Retinal pigment epithelial cell (primary cell): ENCODE data around the gene KIF14.

Experiments used
- DNase-seq: peaks from one replicate; pipeline ENCODE4 v3.0.0-alpha.2; 2010; ENCODE audit warnings: low read depth
- H3K4me3 ChIP-seq: 2 replicates; pipeline ENCODE4 v1.5.1; 2011; ENCODE audit warnings: mild to moderate bottlenecking, low read length, control low read depth, moderate library complexity
- CTCF ChIP-seq: conservative IDR thresholded peaks from 2 replicates; pipeline ENCODE4 v1.5.1; 2011; ENCODE audit warnings: low read depth, low read length, control low read depth, inconsistent platforms

Gene KIF14

DNA sequence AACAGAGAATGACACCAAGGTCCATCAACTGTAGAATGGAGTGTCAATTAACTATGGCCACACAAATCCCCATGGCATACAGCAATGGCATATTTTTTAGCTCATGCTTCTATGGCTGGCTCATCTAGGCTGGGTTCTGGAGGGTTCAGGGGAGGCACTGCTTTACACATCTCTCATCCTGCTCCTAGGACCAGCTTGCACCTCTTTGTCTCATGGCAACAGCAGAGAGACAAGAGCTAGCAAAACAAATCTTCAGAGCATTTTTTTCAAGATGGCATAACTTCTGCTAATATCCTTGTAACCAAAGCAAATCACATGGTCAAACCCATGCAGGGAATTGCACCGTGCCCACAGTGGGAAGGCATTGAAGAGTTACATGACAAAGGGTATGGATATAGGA lies 82.4 kb downstream of the KIF14 start:
- no peak for DNase-seq
- no peak overlapping the region for H3K4me3 ChIP-seq
- TF ChIP-seq CTCF, result no peak

GRCh38 chr1:200535605-200536004 lies 84.9 kb downstream of the KIF14 start:
- no peak overlapping the region for H3K4me3 ChIP-seq
- peak; percentile 29 for DNase-seq
- peak; percentile 29 for TF ChIP-seq CTCF

DNA sequence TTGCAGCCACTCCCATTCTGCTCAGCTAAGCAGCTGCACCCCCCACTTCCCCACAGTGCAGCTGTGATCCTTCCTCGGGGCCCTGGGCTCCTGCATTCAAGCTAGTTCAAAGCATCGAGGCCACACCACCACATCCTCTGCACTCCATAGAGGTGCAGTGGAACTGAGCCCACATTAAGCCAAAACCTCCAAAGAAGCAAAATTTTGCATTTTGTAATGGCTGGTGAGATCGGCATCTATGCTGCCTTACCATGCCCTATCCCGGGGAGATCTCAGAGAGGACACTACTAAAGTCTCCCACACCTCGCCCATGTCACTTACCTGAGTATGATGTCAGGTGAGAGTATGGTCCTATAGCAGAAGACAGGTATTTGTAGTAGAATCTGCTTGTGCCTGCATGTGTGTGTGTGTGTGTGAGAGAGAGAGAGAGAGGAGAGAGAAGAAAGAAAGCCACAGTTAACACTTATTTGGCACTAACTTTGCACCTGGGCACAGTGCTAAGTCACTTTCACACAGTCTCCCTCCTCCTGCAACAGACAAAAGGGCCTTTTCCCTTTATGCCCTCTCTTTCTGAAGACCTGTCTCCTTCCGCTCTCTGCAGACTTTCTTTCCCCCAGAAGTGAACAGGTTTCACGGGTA lies 89.8 kb downstream of the KIF14 start:
- DNase-seq, result no peak
- no peak for TF ChIP-seq CTCF
- no peak overlapping the region for H3K4me3 ChIP-seq

DNA sequence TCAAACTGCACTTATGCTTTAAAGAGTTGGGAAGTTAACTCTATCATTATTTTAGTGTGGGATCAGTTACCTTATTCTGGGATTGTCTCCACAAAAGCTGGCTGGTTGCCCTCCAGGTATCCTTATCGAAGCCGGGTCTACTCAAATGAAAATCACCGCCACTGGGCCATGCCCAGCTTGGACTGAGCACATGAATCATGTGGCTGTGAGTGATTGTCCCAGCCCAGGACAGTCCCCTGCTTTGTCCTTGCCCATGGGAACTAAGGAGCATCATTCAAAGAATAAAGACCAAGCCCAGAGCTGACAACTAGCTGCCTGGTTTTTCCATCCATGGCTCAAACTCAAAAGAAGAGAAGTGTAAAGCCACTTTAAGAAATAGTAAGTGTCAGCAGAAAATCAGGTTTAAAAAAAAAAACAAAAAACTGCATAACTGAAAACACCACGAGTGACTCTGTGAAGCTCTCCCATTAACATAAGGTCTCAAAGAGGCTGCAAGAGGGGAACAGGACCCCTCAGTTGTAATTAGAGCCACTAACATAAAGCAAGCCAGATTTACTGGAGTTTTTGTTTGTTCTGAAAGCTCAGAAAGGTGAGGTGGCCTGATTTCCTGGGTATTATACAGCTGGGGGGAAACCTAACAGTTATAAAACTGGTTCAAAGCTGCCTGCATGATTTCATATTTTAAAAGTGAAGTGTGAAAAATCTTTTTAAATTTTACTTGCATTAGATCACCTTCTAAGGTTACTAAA lies 91.5 kb downstream of the KIF14 start:
- H3K4me3 ChIP-seq, result no peak overlapping the region

GRCh38 chr1:200527670-200528069 lies 92.9 kb downstream of the KIF14 start:
- TF ChIP-seq CTCF, result no peak
- H3K4me3 ChIP-seq, result no peak overlapping the region
- DNase-seq, result no peak

More for the DNA sequence above, 91.5 kb downstream of the KIF14 start:
- no peak for TF ChIP-seq CTCF
- no peak for DNase-seq

DNA sequence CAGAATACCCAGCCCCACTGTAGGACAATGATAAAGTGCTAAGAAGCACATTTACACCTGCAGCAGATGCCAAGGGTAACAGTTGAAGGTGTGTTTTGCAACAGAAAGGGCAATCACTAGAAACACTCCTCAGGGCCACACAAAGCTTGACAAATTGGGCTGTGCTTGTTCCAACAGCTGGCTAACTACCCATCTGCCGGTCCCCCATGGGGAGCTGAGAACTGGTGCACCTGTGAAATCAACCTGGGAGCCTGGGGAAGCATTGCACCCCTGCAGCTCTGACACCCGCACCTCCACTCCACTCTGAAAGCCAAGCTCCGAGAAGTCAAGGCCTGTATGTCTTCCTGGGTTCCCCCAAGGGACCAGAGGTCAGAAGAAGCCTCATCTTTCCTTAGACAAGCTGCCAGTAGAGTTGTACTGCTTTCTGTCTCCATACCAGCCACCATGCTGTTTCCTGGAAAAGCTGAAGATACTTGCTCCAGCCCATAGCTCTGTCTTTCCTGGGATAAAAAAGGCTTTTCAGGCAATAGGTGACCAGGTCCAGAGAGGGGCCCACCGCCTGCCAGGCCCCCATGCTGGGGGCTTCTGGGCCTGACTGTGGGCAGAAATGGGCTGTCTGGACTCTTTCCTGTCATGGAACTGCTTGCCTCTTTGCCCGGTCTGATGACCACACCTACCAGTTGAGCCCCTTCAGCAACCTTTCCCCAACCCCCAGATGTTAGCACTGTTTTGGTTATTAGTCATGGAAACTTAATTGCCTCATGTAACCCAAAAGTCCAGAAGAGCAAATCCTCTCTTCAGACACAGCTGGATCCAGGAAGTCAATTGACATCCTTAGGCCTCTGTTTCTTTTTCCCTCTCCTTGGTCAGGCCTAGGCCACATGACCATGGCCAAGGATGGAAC lies 93.6 kb downstream of the KIF14 start:
- DNase-seq, result no peak
- H3K4me3 ChIP-seq, result no peak overlapping the region
- no peak for TF ChIP-seq CTCF
